Testis (tissue), 5 donors: ENCODE measurements around the gene OR8D1. TPM values are rescaled to one million over a fixed set of nuclear protein-coding genes. Genes with fewer than 3 reads are reported as not detected.

Source experiments
- DNase-seq: peaks from one replicate; pipeline ENCODE4 v3.0.0-alpha.2; 2019
- H3K27ac ChIP-seq, 2 donors: fragments of 200-600 bp; sonication (generic); one replicate each; pipeline ENCODE4 v1.5.1; 2019
- H3K27me3 ChIP-seq: fragments of 200-600 bp; sonication (generic); one replicate; pipeline ENCODE4 v1.5.1; 2019
- H3K36me3 ChIP-seq: fragments of 200-600 bp; sonication (generic); one replicate; pipeline ENCODE4 v1.5.1; 2017; ENCODE audit warnings: low read depth; ENCODE audit errors: missing control alignments
- H3K4me1 ChIP-seq: fragments of 200-600 bp; sonication (generic); one replicate; pipeline ENCODE4 v1.5.1; 2019
- H3K4me3 ChIP-seq, 2 donors: fragments of 200-600 bp; sonication (generic); one replicate each; pipeline ENCODE4 v1.5.1; 2017 to 2019
- H3K9me3 ChIP-seq: fragments of 200-600 bp; sonication (generic); one replicate; pipeline ENCODE4 v1.5.1; 2017
- CTCF ChIP-seq, 3 experiments: fragments of 450-650 bp in 2 of 3; fragments of 200-600 bp in 1 of 3; sonication (generic) in 1 of 3; IDR thresholded peaks; one replicate each; pipeline ENCODE4 v1.5.1; 2016 to 2019; ENCODE audit warnings: antibody characterized with exemption in 3 of 3, mild to moderate bottlenecking in 2 of 3, moderate library complexity in 1 of 3
- POLR2A ChIP-seq: fragments of 450-650 bp; IDR thresholded peaks from one replicate; pipeline ENCODE4 v1.6.1; 2017; ENCODE audit warnings: antibody characterized with exemption, mild to moderate bottlenecking, moderate library complexity
- WGBS, 2 donors: methylation state at CpG; one replicate each; pipeline ENCODE4 v1.1.5; 2018; 5-methylcytosine and 5-hydroxymethylcytosine counted together
- intact Hi-C: fragments of 100-400 bp; cut with DNase I; formaldehyde crosslinking; loops from one replicate; pipeline ENCODE4 v1.15.1; 2023; ENCODE audit warnings: low total_unique reads
- long read RNA-seq, 2 donors: transcript quantifications; one replicate each; lab custom pipeline, GENCODE V29; 2026
- polyA plus RNA-seq: library from polyadenylated mRNA; stranded (reverse); fragments of 350-450 nt; fragmentation: Illumina TruSeq; extraction: RNeasy Lipid Tissue Mini Kit (QIAGEN cat#74804); gene quantifications from one replicate; pipeline ENCODE4 v1.2.3, GENCODE V29; 2014; ENCODE audit warnings: low read depth, low replicate concordance; ENCODE audit not compliant: insufficient read depth
- total RNA-seq, 2 donors: library from RNA; depleted of rRNA; stranded (reverse); fragments of >200 nt; gene quantifications; one replicate each; pipeline ENCODE4 v1.2.3, GENCODE V29; 2016

Gene OR8D1
- total RNA-seq (not detected), polyA plus RNA-seq (not detected)
- long read RNA-seq, donor 1 = 0 reads
- long read RNA-seq, donor 2 = 0 reads

- TF ChIP-seq POLR2A (no peak), CTCF (IDR thresholded peaks at IDR 0.05) (no peak)
- H3K36me3 ChIP-seq = no peaks in the 10 kb centered on the region
- no peak for DNase-seq
- H3K9me3 ChIP-seq = no peaks in the 10 kb centered on the region
- H3K4me3 ChIP-seq = no peak within 1 kb of the TSS
- H3K4me1 ChIP-seq = no peaks in the 10 kb centered on the region
- 78 to 84% methylated on average over 2 of the region's 2 CpGs for WGBS, 2 donors
- H3K27me3 ChIP-seq = no peaks in the 10 kb centered on the region
- intact Hi-C loops = no loop called here
- H3K27ac ChIP-seq = no peak within 1 kb of the TSS
These were observed at the start of gene OR8D1 for GRCh38 chr11:124313849-124314248. Gene OR8D1 (minus strand): TSS chr11:124313949. CDS start chr11:124310766, 3,183 bp downstream.

DNA sequence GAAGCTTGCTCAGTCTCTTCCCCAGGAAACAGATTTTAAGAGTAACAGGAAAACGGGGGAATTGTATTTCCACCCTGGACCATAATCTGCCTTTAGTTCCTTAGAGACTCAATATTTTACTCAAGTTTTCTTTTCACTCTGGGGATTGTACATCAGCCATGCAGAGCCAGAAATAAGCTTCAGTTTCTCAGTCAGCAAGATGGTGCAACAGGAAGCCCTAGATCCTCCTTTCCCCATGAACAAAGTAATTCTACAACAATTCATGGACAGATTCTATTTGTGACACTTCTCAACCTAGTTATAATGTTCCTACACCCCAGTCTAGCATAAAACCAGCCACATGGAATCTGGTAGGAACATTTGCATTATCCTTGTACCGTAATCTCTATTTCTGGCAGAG, 45.8 kb upstream of the OR8D1 start:
- Histone ChIP-seq H3K4me3 (no peak overlapping the region), H3K27ac (no peak overlapping the region), H3K4me1 (no peaks in the 10 kb centered on the region), H3K9me3 (no peaks in the 10 kb centered on the region), H3K27me3 (no peaks in the 10 kb centered on the region), H3K36me3 (no peaks in the 10 kb centered on the region)
- WGBS, 2 donors = 45 to 62% methylated on average over 2 of the region's 2 CpGs
- DNase-seq = no peak
- intact Hi-C loops = no loop called here
- no peak for TF ChIP-seq CTCF (IDR thresholded peaks at IDR 0.05)

DNA sequence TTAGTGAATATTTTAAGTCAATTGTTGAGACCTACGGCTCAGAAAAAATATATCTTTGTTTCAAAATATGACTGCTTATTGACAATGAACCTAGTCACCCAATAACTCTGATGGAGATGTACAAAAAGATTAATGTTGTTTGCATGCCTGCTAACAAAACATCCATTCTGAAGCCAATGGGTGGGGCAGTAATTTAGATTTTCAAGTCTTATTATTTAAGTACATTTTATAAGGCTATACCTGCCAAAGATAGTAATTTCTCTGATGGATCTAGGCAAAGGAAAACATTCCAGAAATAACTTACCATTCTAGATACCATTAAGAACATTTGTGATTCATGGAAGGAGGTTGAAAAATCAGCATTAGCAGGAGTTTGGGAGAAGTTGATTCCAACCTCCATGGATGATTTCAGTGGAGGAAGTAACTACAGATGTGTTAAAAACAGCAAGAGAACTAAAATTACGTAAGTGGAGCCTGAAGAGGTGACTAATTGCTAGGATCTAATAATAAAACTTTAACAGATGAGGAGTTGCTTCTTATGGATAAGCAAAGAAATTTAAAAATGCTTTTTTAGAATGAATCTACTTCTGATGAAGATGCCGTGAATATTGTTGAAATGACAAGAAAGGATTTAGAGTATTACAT, 32.7 kb upstream of the OR8D1 start:
- no peaks in the 10 kb centered on the region for H3K4me1 ChIP-seq
- WGBS, 2 donors = 42 to 74% methylated on average over 3 of the region's 3 CpGs
- H3K27ac ChIP-seq = no peak overlapping the region
- H3K27me3 ChIP-seq = no peaks in the 10 kb centered on the region
- no peaks in the 10 kb centered on the region for H3K36me3 ChIP-seq
- TF ChIP-seq CTCF (IDR thresholded peaks at IDR 0.05) (no peak), POLR2A (no peak)
- DNase-seq = no peak
- intact Hi-C loops = no loop called here
- H3K4me3 ChIP-seq = no peak overlapping the region
- no peaks in the 10 kb centered on the region for H3K9me3 ChIP-seq

- Histone ChIP-seq H3K27me3 (no peaks in the 10 kb centered on the region), H3K27ac (no peak overlapping the region), H3K4me1 (no peaks in the 10 kb centered on the region), H3K9me3 (no peaks in the 10 kb centered on the region), H3K4me3 (no peak overlapping the region), H3K36me3 (no peaks in the 10 kb centered on the region)
- WGBS, 2 donors = 85 to 87% methylated on average over 5 of the region's 5 CpGs
- TF ChIP-seq CTCF (IDR thresholded peaks at IDR 0.05) (no peak), POLR2A (no peak)
- intact Hi-C loops = no loop called here
- DNase-seq = no peak
These were observed 30.6 kb upstream of the OR8D1 start for GRCh38 chr11:124344346-124344745.

DNA sequence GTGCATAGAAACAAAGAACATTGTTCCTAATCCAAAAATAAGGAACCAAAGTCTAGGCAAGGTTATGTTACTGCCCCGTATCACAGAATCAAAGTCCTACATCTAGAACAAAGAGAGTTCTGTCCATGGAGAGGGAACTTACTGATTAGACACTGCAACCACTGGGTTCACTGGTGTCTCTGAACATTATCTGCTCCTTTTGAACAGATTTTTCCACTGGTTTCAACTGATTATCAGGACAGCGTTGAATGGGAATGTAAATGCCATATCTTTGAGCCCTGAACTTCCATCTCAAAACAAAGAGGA, 26.3 kb upstream of the OR8D1 start:
- DNase-seq = no peak
- no peak for TF ChIP-seq POLR2A
- TF ChIP-seq CTCF (IDR thresholded peaks at IDR 0.05) = no peak

More for the DNA sequence above, 26.3 kb upstream of the OR8D1 start:
- H3K27ac ChIP-seq = no peak overlapping the region
- H3K36me3 ChIP-seq = no peaks in the 10 kb centered on the region
- H3K4me1 ChIP-seq = no peaks in the 10 kb centered on the region
- no peaks in the 10 kb centered on the region for H3K9me3 ChIP-seq
- intact Hi-C loops = no loop called here
- H3K27me3 ChIP-seq = no peaks in the 10 kb centered on the region
- H3K4me3 ChIP-seq = no peak overlapping the region
- 65 to 78% methylated on average over 2 of the region's 2 CpGs for WGBS, 2 donors
